Hematopoietic multipotent progenitor cell treated with erythropoietin and hydrocortisone succinate and interleukin-3 and kit ligand, for 17 days (in vitro differentiated cells): ENCODE data around the gene MED15.
"Not testable (repeated sequence)": the region's sequence is repeated elsewhere in the genome, so short reads cannot be mapped to it uniquely, and the experiment has no call there.

Source experiments
- DNase-seq: peaks from one replicate; pipeline ENCODE4 v3.0.0-alpha.2; 2015; ENCODE audit warnings: low spot score

The MED15 gene

DNA sequence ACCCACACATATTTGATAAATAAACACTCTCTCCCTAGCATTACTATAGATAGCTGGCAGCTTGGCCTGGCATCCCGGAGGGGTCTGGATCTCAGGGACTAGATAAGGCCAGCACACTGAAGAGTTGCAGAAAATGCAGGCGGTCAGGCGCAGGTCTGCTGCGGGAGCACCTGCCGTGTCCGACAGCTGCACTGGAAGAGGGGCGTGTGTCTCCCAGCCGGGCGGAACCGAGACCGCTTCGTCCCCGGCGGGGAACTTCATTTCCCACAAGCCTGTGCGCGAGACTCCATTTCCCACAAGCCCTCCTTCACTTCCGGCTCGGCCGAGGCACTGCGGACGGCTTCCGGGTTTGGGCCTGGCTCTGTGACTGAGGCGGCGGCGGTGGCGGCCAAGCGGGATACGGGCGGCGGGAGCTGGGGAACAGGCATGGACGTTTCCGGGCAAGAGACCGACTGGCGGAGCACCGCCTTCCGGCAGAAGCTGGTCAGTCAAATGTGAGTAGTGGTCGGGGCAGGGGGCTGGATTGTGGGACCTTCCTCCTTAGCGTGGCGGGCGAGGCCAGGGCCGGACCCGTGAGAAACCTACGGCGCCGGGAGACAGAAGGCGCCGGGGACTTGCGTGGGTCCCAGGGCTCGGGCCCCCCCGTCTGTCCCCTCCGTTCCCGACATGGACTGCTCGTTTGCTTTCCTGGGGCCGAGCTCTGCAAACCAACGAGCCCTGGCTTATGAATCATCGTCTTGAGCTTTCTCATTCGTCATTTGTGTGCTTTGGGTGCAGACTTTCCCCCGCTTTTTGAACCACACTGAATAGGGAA, at the start of gene MED15:
MED15 (plus strand) TSS at position 358 of the 814 bp plus-strand sequence; CDS start at position 427, 69 bp downstream.
- peak; percentile 90 for DNase-seq

DNA sequence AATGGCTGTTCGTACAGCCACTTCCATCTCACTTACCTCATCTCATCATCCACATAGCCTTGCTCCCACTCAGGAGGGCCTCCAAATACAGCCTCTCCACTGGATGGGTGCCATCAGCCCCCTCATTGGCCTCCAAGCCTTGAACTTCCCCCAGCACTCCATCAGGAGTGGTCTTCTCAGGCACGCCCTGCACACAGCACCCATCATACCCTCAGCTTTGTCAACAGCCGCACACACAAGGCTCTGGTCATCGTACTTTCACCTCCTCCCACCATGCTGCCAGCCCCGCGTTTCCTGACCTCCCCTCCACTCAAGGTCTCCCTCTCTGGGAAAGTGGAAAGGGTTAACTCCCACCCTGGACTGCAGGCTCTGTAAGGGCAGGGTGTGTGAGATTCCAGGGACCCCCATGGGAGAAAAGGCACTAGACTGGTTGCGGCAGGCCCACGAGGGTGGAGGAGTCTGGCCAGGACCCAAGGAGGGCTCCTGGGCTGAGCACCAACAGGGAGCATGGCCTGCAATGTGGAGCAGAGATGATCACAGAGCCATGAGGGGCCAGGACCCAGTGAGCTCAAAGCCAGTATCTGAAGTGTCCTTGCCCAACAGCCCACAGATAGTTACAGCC, 48.8 kb upstream of the MED15 start:
- DNase-seq: no peak

DNA sequence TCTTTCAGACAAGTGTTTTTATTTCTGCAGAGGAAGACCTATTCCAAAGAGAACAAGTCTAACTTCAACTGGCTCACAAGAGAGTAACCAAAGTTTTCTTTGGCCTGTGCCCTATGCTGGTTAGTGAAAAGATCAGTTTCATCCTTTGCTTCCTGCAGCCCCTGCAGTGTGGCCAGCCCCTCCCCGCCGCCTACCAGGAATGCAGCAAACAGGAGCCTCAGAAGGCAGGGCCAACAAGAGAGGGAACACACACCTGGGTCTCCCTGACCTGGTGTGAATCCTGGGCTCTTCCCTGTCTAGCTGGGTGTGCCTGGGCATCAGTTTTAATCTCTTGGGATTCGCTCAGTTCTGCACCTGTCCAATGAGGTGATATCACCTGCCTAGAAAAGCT, 48.3 kb upstream of the MED15 start:
- DNase-seq: no peak

DNA sequence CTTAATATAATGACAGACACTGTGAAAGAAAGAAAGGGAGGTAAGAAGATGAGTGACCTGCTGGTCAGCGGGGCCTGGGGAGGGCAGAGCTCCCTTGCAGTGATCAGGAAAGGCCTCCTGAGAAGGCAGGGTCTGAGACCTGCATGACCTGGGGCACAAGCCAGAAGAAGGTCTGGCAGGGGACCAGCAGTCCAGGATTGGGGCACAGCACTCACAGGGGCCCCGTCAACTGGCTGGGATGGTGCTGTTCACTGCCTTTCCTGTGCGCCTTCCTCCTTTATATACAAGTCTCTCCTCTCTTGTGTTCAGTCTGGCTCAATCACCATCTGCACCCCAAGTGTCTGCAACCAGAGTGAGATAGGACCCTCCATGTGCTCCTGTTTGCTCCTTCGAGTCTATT, 47.5 kb upstream of the MED15 start:
- DNase-seq: no peak

DNA sequence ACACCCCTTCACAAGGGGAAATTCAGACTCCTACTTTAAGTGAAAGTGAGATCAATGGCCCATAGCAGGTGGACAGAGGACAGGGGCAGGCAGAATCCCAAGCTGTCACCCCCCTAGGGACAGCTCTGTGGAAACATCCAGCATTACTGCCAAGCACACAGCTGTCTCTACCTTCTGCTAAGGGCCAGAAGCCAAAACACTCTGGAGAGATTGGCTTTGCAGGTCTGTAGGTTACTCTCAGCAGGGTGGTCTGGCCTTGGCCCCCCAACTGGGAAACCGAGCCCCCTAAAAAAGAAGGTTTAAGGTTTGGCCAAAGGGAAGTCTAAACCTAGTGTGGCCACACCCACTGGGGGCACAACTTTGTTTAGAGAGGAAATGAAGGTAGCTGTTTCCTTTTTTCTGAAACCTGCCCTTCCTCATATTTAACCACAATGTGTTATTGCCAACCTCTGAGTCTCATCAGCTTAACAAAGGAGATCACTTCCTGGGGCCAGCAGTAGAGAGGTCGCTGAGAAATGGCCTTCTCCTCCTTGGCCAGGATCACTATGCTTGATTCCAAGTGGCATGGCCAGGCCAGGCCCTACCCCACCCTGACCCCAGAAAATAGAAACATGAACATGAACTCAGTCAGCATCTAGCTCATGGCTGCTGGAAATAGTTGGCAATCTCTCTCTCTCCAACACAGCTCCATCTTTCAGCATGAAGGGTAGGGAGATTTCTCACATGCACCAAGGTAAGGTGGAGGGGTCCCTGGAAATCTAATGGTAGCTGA, 43.9 kb upstream of the MED15 start:
- no peak for DNase-seq

DNA sequence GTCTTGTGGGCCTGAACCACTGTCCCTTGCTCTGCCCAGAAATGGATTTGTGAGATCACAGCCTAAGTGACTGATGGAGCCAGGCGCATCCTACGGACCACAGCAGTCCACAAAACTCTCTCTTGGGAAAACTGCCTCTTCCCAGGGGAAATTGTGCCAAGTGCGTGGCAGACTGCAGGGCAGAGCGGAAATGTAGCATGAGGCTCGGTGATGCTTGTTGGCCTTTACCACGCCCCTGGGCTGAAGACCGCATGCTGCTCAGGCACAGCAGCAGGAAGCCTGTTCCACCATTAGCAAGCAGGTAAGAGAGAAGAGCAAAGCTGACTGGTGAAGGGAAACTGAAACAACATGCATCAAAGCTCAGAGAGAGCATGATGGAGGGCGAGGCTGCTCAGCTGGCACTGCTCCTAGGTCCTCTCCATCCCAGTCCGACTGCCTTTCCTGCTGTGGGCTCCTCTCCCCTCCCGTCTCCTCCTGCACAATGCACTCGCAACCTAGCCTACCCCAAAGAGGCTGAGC, 43.3 kb upstream of the MED15 start:
- no peak for DNase-seq

DNA sequence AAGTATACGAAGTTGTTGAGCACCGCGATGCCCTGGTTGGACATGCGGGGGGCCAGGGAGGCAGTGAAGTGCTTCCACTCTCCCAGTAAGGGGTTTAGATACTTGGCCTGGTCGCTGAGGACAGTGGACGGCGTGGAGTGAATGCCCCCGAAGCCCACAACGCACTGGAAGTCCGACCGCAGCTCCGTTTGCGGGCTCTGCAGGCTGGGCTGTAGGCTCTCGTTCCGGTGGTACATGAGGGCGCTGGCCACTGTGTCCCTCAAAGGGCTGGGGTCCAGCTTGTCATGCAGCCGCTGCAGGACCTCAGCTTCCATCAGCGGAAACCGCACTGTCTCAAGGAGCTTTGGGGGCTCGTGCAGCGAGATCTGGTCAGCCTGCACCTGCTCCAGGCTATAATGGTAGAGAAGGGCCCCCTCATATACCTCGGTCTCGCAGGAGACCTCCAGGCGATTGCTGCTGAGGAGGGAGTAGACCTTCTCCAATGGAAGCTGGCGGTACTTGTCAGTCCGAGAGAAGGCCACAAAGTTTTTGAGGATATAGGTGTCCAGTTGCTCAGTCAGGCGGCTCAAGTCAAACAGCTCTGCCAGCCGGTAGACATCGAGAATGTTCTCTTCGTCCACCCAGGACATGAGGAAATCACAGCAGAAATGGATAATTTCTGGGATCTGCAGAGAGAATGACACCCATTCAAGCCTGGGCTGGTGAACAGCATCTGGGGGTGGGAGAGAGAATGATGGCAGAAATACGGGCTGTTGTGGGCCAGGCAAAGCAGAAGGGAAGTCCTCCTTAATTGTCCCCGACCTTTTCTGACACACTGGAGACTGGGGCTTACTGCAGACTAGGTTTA, 42.3 kb upstream of the MED15 start:
- DNase-seq: no peak

- no peak for DNase-seq
These were observed 41.7 kb upstream of the MED15 start for GRCh38 chr22:20465759-20466077.

DNA sequence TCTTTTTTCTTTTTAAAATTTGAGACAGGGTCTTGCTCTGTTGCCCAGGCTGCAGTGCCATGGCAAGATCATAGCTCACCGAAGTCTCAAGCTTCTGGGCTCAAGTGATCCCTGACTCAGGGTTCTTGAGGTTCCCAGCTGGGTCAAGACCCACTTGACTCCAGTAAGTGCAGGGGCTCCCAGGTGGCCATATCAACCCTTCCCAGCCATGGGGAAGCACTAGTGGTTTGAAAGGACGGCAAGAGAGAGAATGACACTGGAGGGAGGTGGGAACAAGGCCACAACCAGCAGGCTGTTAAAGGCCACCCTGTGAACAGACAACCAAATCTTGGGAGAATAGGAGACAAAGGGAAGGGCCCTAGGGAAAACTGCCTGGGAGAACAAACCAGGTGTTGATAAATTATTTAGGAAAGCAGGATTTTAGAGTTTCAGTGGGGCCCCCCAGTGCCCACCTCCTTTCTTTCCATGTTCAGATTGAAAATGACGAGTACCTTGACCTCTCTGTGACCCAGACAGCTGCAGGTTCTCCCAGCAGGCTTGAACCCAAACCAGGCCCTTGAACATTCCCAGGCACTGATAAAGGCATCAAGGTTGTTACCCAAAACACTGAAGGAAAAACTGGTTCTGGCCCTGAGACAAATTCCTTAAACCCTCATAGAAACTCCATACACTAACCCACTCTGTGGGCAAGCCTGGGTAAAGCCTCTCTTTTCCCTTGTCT, 40.6 kb upstream of the MED15 start:
- no peak for DNase-seq

DNA sequence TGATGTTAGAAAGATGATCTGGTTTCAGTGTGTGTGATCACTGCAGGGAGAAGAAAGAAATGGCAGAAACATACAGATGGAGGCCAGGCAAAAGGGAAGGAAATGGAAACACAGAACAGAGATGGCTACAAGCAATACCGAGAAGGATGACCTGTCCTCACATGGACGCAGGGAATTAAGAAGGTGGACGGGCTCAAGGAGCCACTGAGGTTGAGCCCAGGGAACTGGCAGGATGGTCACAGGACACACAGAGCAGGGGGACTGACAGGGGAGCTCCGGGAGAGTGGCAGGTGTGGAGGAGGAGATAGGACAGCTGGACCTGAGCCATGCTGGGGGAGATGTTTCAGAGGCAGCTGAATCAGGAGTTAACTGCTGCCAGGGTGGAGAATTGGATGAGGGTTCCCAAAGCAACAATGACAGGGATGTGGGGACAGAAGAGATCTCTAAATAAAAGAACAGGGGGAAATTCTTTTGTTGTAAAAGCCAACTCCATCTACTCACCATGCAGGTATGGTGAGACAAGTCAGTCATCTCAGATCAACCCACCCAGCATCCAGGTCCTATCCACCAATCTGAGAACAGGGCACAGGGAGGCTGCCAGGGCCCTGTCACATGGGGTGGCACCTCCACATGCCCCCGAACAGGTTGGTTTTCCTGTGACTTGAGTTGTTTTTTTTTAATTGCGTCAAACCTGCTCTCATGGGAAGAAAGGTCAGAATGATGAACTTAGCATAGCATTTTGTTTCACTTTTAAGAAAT, 38.1 kb upstream of the MED15 start:
- no peak for DNase-seq

- DNase-seq: not testable (repeated sequence)
These were observed 36.9 kb upstream of the MED15 start for GRCh38 chr22:20470525-20470924.

DNA sequence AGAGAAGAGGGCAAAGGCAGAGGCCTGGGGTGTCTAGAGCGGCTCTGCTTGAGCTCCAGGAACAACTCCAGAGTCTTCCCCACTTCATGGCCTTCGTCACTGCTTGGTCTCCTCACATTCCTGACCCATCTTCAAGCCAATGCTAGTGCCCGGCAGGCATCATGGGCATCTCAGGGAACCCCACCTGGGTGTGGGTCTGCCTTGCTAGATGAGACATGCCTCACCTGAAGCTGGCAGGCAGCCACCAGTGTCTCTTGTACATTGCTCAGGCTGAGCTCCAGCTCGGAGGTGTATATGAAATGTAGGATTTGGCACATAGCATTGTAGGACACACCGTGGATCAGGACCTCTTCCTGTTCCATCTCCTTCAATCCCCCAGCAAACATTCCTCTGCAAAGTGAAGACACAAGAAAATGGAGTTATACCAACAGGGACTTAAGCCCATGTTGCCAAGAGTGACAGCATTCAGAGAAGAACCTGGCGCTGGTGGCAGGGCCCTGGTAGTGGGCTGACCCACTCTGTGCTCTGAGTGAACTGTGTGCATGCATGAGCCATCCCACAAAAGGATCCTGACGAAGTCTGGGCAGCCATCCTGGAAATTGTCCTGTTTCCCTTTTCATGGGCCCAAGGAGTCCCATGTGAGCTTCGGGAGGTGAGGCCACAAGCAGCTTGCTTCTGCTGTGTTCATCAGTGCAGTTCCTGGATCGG, 36.1 kb upstream of the MED15 start:
- no peak for DNase-seq

DNA sequence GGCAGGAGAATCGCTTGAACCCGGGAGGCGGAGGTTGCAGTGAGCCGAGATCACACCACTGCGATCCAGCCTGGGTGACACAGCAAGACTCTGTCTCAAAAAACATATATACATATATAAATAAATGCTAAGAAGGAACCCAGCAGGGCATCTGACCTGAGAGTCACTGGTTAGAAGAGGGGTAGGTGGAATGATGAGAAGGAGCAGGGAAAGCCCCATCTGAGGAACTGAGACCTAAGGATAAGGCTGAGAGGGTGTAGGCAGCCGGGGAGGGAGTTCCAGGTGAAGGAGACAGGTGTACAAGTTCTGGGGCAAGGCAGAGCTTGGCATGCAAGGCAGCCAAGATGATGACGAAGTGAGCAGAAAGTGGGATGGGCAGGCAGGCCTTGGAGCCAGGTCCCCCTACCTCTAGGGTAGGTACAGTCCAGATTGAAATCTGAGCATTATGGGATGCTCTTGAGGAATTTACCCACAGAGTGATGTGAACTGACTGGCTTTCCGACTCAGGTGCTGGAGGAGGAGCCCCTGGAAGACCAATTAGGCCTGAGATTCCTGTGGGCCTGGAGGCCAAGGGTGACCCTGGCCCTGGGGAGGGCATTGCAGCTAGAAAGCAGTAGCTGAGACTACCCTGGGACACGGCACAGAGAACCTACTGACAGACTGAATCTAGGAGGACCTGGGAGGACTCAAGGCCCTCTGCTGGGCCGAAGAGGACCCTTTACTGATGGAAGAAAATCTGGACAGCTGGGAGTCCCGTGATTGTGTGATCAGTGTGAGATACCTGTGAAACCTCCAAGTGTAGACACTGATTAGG, 34.6 kb upstream of the MED15 start:
- DNase-seq: no peak

GRCh38 chr22:20475115-20475436, 32.3 kb upstream of the MED15 start:
- DNase-seq: no peak

DNA sequence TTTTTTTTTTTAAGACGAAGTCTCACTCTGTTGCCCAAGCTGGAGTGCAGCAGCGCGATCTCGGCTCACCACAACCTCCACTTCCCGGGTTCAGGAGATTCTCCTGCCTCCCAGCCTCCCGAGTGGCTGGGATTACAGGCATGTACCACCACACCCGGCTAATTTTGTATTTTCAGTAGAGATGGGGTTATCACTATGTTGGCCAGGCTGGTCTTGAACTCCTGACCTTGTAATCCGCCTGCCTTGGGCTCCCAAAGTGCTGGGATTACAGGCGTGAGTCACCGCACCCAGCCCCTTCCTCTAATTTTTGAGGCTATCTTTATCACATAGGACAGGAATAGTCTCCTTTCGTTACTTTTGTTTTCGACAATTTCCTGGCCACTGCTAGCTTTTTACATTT, 31.8 kb upstream of the MED15 start:
- not testable (repeated sequence) for DNase-seq

DNA sequence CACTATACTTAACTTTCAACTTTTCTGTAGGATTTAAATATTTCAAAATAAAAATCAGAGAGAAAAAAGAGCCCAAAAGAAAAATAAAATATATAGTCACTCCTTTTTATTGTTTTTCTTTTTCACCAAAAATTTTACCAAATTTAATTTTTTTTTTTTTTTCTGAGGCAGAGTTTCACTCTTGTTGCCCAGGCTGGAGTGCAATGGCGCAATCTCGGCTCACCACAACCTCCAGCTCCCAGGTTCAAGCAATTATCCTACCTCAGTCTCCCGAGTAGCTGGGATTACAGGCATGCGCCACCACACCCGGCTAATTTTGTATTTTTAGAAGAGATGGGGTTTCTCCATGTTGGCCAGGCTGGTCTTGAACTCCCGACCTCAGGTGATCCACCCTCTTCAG, 29.4 kb upstream of the MED15 start:
- DNase-seq: not testable (repeated sequence)

DNA sequence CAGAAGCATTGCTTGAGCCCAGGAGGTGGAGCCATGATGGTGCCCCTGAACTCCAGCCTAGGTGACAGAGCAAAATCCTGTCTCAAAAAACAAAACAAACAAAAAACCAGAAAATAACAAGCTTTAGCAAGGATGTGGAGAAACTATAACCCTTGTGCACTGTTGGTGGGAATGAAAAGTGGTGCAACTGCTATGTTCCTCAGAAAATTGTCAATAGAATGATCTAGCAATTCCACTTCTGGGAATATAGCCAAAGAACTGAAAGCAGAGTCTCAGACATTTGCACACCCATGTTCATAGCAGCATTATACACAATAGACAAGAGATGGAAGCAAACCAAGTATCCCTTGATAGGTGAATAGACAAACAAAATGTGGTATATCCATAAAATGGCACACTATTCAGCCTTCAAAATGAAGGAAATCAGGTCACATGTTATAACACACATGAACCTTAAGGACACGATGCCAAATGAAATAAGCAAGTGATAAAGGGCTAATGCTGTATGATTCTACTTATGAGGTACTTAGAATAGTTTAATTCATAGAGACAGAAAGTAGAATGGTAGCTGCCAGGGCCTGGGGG, 27.7 kb upstream of the MED15 start:
- DNase-seq: no peak

DNA sequence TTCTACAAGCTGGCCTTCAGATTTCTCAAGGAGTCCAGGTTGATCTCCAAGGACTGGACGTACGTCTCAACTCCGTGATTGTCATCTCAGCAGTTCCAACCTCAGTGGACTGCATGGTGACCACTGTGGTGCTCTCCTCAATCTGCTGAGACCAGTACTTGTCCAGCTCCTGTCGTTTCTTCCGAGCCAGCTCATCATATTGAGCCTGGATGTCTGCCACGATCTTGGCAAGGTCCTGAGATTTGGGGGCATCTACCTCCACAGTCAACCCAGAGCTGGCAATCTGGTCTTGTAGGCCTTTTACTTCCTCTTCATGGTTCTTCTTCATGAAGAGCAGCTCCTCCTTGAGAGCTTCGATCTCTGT, 24.3 kb upstream of the MED15 start:
- not testable (repeated sequence) for DNase-seq

- no peak for DNase-seq
These were observed 23.6 kb upstream of the MED15 start for GRCh38 chr22:20483771-20484170.
